Stomach (tissue), 9 donors: ENCODE data around the gene EPHB1. TPM values are rescaled to one million over a fixed set of nuclear protein-coding genes. Genes with fewer than 3 reads are reported as not detected.
A peak's percentile ranks its signal among the peaks of the same experiment; 100 is the strongest.

ENCODE experiments used
- DNase-seq, 2 donors: peaks; one replicate each; pipeline versions ENCODE4 v3.0.0 to v3.0.0-alpha.2; 2013 to 2019
- H3K27ac ChIP-seq, 5 donors: fragments of 200-600 bp in 4 of 5; sonication (generic) in 4 of 5; one replicate each; pipeline ENCODE4 v1.5.1; 2013 to 2019; ENCODE audit warnings: mild to moderate bottlenecking in 1 of 5, moderate library complexity in 1 of 5
- H3K27me3 ChIP-seq, 3 donors: fragments of 200-600 bp; sonication (generic); one replicate each; pipeline ENCODE4 v1.5.1; 2017 to 2019; ENCODE audit warnings: mixed run types in 1 of 3
- H3K36me3 ChIP-seq, 4 donors: fragments of 200-600 bp; sonication (generic); 1 replicate in 3 of 4; 2 replicates in 1 of 4; pipeline ENCODE4 v1.5.1; 2016 to 2019
- H3K4me1 ChIP-seq, 4 donors: fragments of 200-600 bp; sonication (generic); one replicate each; pipeline ENCODE4 v1.5.1; 2016 to 2019
- H3K4me3 ChIP-seq, 4 donors: fragments of 200-600 bp; sonication (generic) in 3 of 4; one replicate each; pipeline ENCODE4 v1.5.1; 2016 to 2019; ENCODE audit warnings: mild to moderate bottlenecking in 1 of 4
- H3K9me3 ChIP-seq, 4 donors: fragments of 200-600 bp; sonication (generic); one replicate each; pipeline ENCODE4 v1.5.1; 2016 to 2019
- CTCF ChIP-seq, 7 experiments: fragments of 450-650 bp in 4 of 7; fragments of 200-600 bp in 3 of 7; sonication (generic) in 3 of 7; IDR thresholded peaks; one replicate each; pipeline ENCODE4 v1.5.1; 2016 to 2019; ENCODE audit warnings: antibody characterized with exemption in 7 of 7, control low read depth in 2 of 7, mild to moderate bottlenecking in 1 of 7
- EP300 ChIP-seq: sonication (generic); formaldehyde crosslinking; IDR thresholded peaks from one replicate; pipeline ENCODE4 v1.6.1; 2017; ENCODE audit warnings: antibody characterized with exemption
- POLR2A ChIP-seq, 4 donors: fragments of 450-650 bp; IDR thresholded peaks; one replicate each; pipeline ENCODE4 v1.6.1; 2016; ENCODE audit warnings: antibody characterized with exemption in 4 of 4, control low read depth in 2 of 4, mild to moderate bottlenecking in 1 of 4, moderate library complexity in 1 of 4
- POLR2AphosphoS5 ChIP-seq, 3 donors: sonication (generic); formaldehyde crosslinking; IDR thresholded peaks; one replicate each; pipeline ENCODE4 v1.6.1; 2016; ENCODE audit warnings: antibody characterized with exemption in 3 of 3
- WGBS, 5 donors: extraction: QIAGEN DNeasy Blood & Tissue Kit in 3 of 5; methylation state at CpG; one replicate each; pipeline versions ENCODE4 v1.1.5 to v1.1.7; 2013 to 2018; 5-methylcytosine and 5-hydroxymethylcytosine counted together
- intact Hi-C: fragments of 100-400 bp; cut with DNase I; formaldehyde crosslinking; loops from one replicate; pipeline ENCODE4 v1.15.1; 2023; ENCODE audit warnings: low total_unique reads
- polyA plus RNA-seq, 3 donors: library from polyadenylated mRNA; stranded (reverse); fragments of 200-250 nt; gene quantifications; one replicate each; pipeline ENCODE4 v1.2.3, GENCODE V29; 2013
- total RNA-seq, 5 donors: library from RNA; depleted of rRNA; stranded (reverse); fragments of >200 nt; gene quantifications; one replicate each; pipeline versions ENCODE4 v1.1.0 to v1.2.3, GENCODE V29; 2014 to 2016
- donor health status: healthy with polysubstance abuse.
- donor health status: Bipolar disorder and iron deficiency.
- donor health status: healthy.

The EPHB1 gene
- total and polyA plus RNA-seq, 8 donors: 0.13 to 2.3 (median 1.0) TPM; not detected in 4

DNA sequence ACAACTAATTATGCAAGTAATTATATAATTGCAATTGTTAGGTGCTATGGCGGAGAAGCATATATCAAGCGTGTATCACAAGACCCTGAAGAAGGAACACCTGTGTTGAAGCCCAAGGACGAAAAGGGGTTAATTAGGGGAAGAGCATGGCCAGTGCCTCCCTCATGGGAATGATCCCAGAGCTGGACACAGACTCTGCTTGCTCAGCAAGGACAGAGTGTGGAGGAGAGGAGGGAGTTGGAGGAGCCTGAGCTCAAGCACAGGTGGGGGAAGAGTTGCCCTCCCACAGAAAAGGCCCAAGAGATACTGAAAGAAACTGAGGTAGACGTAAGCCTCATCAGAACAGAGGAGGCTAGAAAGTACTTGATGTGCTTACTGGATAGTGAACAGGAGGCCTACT, 423.7 kb downstream of the EPHB1 start:
- H3K27me3 ChIP-seq: no peaks in the 10 kb centered on the region
- TF ChIP-seq POLR2AphosphoS5 (IDR thresholded peaks at IDR 0.05) (no peak), EP300 (no peak), CTCF (IDR thresholded peaks at IDR 0.05) (no peak), POLR2A (IDR thresholded peaks at IDR 0.05) (no peak)
- 82 to 92% (median 90%) methylated on average over 4 of the region's 4 CpGs for WGBS, 5 donors
- H3K4me3 ChIP-seq: no peak overlapping the region
- H3K9me3 ChIP-seq: no peaks in the 10 kb centered on the region
- no peak overlapping the region for H3K27ac ChIP-seq
- no peak for DNase-seq
- no peaks in the 10 kb centered on the region for H3K4me1 ChIP-seq
- H3K36me3 ChIP-seq: no peaks in the 10 kb centered on the region
- intact Hi-C loops: no loop called here

DNA sequence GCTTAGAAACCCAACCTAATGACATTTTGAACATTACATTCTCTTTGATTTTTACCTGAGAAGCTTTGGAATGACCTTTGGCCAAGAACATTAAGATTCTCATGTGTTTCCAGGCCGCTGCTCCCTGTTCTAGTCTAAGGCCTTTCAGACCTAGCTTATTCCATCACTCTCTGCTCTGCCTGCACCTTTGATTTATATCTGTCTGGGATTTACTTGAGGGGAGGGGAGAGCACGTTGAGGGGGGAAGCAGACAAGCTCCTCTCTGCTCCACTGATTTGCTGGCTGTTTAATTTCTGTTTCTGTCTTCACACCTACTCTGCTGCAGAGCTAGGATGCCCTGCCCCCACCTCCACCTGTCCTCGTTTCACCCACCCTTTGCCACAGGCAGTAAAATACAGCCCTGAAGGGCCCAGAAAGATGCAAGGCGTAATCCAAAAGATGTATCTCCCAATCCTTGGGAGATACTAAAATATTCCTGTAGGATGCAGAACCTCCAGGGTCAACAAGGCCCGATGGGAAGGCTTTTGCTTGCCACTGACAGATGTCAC, 429.8 kb downstream of the EPHB1 start:
- peaks cover 0 to 13% (median 3%) of the 10 kb centered on the region in 4 donors for H3K4me1 ChIP-seq
- no peak overlapping the region for H3K4me3 ChIP-seq
- no peaks in the 10 kb centered on the region for H3K36me3 ChIP-seq
- DNase-seq: no peak
- TF ChIP-seq POLR2A (IDR thresholded peaks at IDR 0.05) (no peak), POLR2AphosphoS5 (IDR thresholded peaks at IDR 0.05) (no peak), EP300 (no peak)
- 54 to 67% (median 66%) methylated on average over 5 of the region's 5 CpGs for WGBS, 5 donors
- intact Hi-C loops: no loop called here
- no peaks in the 10 kb centered on the region for H3K27me3 ChIP-seq
- no peaks in the 10 kb centered on the region for H3K9me3 ChIP-seq
- no peak overlapping the region for H3K27ac ChIP-seq

DNA sequence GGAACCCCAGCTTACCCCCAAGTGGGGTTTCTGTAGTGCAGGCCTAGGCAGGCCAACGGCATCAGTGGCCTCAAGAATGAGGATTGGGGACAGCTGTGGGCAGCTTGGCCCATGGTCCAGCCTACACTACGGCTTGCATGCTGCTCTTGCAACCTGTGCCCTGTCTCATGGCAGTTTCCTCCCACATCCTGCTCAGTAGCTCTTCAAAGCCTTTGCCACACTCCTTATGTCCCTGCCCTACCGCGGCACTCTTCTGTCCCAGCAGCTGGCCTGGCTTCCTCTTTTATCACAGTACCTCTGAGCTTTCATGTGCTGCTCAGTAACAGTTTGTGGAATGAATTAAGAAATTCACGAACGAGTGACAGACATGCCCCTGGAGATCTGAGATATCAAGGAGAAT, 431.0 kb downstream of the EPHB1 start:
- H3K27me3 ChIP-seq: no peaks in the 10 kb centered on the region
- H3K4me1 ChIP-seq: peaks cover 0 to 13% (median 3%) of the 10 kb centered on the region in 4 donors
- H3K4me3 ChIP-seq: no peak overlapping the region
- H3K27ac ChIP-seq: no peak overlapping the region
- no peaks in the 10 kb centered on the region for H3K36me3 ChIP-seq
- H3K9me3 ChIP-seq: no peaks in the 10 kb centered on the region
- 69 to 82% (median 78%) methylated on average over 5 to 6 of the region's 6 CpGs for WGBS, 5 donors
- intact Hi-C loops: no loop called here
- TF ChIP-seq POLR2AphosphoS5 (IDR thresholded peaks at IDR 0.05) (no peak), CTCF (IDR thresholded peaks at IDR 0.05) (no peak), POLR2A (IDR thresholded peaks at IDR 0.05) (no peak), EP300 (no peak)
- no peak for DNase-seq

DNA sequence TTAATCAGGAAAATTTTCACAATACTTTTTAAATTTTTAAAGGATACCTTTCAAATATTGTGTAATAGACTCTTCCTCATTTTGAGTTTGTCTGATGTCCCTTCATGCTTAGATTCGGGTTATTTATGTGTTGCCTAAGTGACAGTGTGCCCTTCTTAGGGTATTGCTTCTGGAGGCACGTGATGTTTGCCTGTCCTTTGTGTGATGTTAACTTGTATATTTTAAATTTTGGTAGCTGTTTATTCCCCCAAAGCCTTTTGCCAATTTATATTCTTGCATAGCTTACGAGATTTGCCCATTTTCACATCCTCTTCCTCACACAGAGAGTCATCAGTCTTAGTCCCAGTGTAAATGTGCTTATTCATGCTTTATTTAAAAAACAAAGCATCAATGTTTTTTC, 433.1 kb downstream of the EPHB1 start:
- intact Hi-C loops: no loop called here
- no peak overlapping the region for H3K27ac ChIP-seq
- H3K4me3 ChIP-seq: no peak overlapping the region
- peaks cover 0 to 13% (median 3%) of the 10 kb centered on the region in 4 donors for H3K4me1 ChIP-seq
- H3K36me3 ChIP-seq: no peaks in the 10 kb centered on the region
- H3K9me3 ChIP-seq: no peaks in the 10 kb centered on the region
- TF ChIP-seq POLR2AphosphoS5 (IDR thresholded peaks at IDR 0.05) (no peak), POLR2A (IDR thresholded peaks at IDR 0.05) (no peak), EP300 (no peak), CTCF (IDR thresholded peaks at IDR 0.05) (no peak)
- H3K27me3 ChIP-seq: no peaks in the 10 kb centered on the region
- no peak for DNase-seq
- WGBS, 5 donors: 65 to 74% (median 67%) methylated on average over 3 of the region's 3 CpGs

GRCh38 chr3:135229018-135229495, 434.0 kb downstream of the EPHB1 start:
- Histone ChIP-seq H3K4me1 (peaks cover 0 to 13% (median 3%) of the 10 kb centered on the region in 4 donors), H3K9me3 (no peaks in the 10 kb centered on the region), H3K27me3 (no peaks in the 10 kb centered on the region), H3K4me3 (no peak overlapping the region), H3K27ac (no peak overlapping the region), H3K36me3 (no peaks in the 10 kb centered on the region)
- WGBS, 5 donors: 7 to 25% (median 15%) methylated on average over 5 of the region's 5 CpGs
- intact Hi-C loops: no loop called here
- TF ChIP-seq EP300 (no peak), POLR2AphosphoS5 (IDR thresholded peaks at IDR 0.05) (no peak), CTCF (IDR thresholded peaks at IDR 0.05) (no peak), POLR2A (IDR thresholded peaks at IDR 0.05) (no peak)
- DNase-seq: peak; percentile 39
